Activated CD4-positive, alpha-beta T cell treated with anti-CD3 and anti-CD28 coated beads, Interleukin-2, Interleukin-4, amounts not matched to agents 100 ng/mL and 50 ng/mL, durations not matched to agents 16 hours and 8 hours (primary cell): ENCODE data around the gene PLPP6.
A peak's percentile ranks its signal among the peaks of the same experiment; 100 is the strongest.
"Not testable (repeated sequence)": the region's sequence is repeated elsewhere in the genome, so short reads cannot be mapped to it uniquely, and the experiment has no call there.

Experiments used
- DNase-seq: peaks from one replicate; pipeline ENCODE4 v3.0.0-alpha.2; 2020; ENCODE audit warnings: low spot score

The PLPP6 gene

DNA sequence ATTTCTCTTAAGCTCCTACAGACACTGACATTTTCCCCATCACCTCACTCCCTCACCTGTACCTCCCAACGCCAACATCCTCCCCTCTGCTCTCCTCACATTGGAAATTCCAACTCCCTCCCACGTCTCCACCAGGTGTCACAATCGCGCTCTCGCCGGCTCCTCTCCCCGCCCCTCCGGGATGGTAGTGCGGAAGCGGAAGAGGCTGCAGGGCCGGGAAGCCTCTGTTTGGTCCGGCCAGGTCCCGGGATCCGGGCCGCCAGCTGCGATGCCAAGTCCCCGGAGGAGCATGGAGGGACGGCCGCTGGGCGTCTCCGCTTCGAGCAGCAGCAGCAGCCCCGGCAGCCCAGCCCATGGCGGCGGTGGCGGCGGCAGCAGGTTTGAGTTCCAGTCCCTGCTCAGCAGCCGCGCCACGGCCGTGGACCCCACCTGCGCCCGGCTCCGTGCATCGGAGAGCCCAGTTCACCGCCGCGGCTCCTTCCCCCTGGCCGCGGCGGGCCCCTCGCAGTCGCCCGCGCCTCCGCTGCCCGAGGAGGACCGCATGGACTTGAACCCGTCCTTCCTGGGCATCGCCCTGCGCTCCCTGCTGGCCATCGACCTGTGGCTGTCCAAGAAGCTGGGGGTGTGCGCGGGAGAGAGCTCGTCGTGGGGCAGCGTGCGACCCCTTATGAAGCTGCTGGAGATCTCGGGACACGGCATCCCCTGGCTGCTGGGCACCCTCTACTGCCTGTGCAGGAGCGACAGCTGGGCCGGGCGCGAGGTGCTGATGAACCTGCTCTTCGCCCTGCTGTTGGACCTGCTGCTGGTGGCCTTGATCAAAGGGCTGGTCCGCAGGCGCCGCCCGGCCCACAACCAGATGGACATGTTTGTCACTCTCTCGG lies at the start of gene PLPP6:
Gene PLPP6, plus strand, starts transcription at position 187 of the 881 bp plus-strand sequence. Its CDS starts 82 bp downstream, at position 269.
- DNase-seq: peak; percentile 81

DNA sequence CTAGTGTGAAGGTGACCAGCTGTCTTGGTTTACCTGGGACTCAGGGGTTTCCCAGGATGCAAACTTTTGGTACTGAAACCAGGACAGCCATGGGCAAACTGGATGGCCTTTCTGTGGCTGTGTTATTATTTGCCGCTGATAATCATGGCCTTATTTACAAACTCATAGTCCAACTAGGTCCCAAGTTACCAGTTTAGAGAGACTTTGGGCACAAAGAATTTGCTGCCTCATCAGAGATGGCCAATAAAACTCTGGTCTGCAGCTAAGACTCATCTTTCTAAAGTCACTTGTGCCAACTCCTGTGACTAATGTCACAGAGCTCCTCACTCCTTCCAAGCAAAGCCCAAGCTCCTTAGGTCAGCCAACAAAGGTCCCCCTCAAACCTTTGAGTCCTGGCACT lies 47.5 kb upstream of the PLPP6 start:
- DNase-seq: no peak

- DNase-seq: no peak
Observed at GRCh38 chr9:4615251-4615650, 46.8 kb upstream of the PLPP6 start.

- DNase-seq: no peak
Observed at GRCh38 chr9:4615778-4616177, 46.3 kb upstream of the PLPP6 start.

GRCh38 chr9:4617752-4618151 lies 44.3 kb upstream of the PLPP6 start:
- DNase-seq: no peak

GRCh38 chr9:4618700-4619099 lies 43.4 kb upstream of the PLPP6 start:
- no peak for DNase-seq

DNA sequence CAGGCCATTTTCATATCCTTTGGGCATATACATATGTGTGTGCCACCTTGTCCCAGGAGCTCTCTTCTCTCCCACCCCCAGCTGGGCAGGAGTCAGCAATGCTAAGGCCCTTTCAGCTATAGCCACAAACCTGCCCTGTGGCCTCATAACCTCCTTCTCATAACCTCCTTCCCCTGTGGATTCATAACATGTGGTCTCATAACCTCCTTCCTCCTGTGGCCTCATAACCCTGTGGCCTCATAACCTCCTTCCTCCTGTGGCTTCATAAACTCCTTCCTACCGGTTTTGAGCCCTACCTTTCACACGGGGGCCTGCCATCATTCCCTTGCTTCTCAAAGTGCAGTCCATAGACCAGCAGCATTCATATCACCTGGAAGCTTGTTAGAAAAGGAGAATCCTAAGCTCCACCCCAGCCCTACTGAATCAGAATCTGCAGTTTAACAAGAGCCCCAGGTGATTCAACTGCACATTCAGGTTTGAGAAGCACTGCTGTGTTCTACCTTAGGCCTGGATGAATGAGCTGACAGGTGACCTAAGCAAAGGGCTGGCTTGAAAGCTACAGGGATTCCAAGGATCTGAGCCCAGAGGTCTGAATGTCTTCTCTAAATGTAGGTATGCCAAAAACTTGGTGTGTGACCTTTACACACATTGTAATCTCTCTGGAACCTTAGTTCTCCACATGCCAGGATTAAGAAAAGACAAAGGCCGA lies 41.9 kb upstream of the PLPP6 start:
- peak; percentile 5 for DNase-seq

DNA sequence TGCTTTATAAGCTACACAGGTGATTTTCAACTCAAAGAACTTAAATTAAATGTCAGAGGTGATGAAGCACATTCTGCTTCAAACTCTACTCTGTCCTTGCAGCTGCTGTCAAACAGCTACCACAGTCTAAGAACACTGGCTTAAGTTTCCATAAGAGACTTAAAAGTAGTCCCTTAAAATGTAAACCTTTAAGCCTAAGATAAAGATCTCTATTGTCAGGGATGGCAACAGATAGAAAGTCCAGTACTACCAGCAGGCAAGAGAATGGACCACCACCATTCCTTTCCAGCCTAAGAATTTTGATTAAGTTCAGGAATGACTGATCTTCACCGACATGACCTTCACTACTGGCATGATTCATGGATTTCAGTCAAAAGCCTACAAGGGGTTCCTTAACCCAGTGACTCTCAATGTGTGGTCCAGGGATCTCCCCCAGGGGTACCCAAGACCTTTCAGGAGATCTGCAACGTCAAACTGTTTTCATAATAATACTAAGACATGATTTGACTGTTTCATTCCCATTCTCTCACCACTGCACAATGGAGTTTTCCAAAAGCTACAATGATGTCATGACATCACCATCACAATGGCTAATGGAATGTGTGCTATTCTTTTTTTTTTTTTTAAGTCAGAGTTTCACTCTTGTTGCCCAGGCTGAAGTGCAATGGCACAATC lies 41.1 kb upstream of the PLPP6 start:
- no peak for DNase-seq

DNA sequence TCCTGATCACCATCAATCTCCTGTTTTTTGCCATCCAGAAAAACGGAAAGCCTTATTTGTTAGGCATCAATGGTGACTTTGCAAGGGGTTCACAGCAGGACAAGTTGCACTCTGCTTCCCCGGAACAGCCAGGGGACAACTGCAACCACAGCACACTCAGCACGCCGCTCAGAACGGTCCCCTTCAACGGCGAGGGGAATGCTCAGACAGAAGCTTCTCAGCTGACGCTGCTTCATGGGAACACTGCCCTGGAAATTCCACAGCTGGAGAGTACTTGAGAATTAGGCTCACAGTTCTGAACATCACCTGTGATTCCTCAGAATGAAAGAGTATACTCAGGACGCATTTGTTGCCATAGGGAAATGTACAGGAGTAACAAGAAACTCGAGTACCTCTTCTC lies 40.1 kb upstream of the PLPP6 start:
- no peak for DNase-seq

DNA sequence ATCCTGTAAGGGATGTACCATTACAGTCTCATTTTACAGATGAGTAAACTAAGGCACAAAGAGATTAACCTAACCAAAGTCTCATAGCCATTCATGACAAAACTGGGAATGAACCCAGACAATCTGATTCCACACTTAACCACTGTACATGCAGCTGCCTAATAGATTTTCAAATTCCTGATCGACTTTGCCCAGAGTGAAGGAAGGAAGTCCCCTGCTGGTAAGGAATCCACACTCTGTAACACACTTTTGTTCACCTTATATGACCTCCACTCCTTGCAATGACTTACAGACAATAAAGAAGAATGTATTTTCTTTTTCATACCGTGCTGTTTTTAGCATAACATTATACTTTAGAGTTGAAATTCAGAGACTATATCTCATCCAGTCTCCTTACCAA lies 31.3 kb upstream of the PLPP6 start:
- DNase-seq: no peak

- no peak for DNase-seq
Observed at GRCh38 chr9:4638968-4639367, 23.1 kb upstream of the PLPP6 start.

DNA sequence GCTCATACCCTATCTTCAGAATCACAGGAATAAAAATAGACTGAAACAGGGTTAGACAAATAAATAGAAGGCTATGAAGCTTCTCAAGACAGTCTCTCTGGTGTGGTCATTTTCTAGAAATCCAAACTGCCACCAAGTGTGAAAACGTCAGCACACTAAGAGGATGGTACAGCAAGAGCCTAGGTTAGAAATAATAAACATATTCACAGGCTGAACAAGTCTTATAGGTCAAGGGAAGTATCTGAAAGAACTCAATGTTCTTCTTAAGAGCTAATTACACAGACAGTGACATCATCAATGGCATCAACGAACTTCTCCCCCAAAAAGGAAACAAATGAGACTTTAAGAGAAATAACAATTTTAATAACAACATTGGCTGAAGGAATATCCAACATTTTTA lies 22.7 kb upstream of the PLPP6 start:
- DNase-seq: no peak

DNA sequence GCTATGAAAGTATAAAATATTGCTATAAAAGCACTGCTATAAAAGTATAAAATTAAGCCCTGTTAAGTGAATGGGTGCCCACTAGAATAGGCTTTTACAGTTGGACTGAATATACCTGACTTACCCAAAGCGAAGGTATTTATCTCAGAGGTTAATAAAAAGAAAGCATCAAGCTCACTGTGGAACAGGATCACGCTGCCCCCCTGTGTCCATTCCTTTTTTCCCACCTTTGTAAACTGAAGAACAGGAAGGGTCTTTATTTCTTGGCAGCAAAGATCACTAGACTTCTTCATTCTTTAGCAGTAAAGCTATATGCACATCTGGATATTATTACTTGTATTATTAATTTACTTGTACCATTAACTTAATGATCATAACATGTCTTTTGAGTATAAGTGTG lies 22.1 kb upstream of the PLPP6 start:
- peak; percentile 12 for DNase-seq

DNA sequence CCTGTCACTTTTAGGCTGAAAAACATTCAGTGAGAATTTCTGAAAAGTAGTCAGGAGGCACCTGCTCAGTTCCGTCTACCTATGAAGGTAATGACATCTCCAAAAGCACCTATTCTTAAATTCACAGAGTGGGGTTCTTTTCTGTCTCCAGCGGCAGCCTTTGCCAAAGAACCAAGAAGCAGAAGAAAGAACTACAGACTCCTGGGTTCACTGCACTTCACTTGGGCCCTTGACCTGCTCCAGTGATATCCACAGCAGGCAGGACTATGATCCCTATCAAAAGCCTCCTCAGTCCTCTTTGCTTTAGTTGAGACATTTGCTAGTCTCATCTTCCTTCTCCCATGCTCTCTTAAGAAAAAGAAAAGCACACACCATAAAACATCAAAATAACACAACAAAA lies 19.7 kb upstream of the PLPP6 start:
- DNase-seq: no peak

DNA sequence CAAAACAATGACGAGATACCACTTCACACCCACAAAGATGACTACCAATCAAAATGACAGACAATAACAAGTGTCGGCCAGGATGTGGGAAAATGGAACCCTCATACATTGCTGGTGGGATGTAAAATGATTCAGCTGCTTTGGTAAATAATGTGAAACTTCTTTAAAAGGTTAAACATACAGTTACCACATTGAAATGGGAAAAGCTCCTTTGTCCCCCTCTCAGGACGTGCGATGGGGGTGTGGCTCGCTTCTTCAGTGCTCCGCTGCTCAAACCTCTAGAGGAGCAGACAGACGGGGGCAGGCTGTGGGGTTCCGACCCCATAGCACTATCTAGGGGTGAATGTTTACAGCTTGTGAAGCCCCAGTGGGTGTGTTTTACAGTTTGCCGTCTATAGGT lies 8.0 kb upstream of the PLPP6 start:
- DNase-seq: no peak

- DNase-seq: no peak
Observed at GRCh38 chr9:4654538-4654937, 7.6 kb upstream of the PLPP6 start.

GRCh38 chr9:4656196-4656595 lies 5.9 kb upstream of the PLPP6 start:
- DNase-seq: not testable (repeated sequence)

- DNase-seq: no peak
Observed at GRCh38 chr9:4656621-4657020, 5.5 kb upstream of the PLPP6 start.

- DNase-seq: no peak
Observed at GRCh38 chr9:4657426-4658159, 4.5 kb upstream of the PLPP6 start.

- not testable (repeated sequence) for DNase-seq
Observed at GRCh38 chr9:4660665-4661064, 1.4 kb upstream of the PLPP6 start.

DNA sequence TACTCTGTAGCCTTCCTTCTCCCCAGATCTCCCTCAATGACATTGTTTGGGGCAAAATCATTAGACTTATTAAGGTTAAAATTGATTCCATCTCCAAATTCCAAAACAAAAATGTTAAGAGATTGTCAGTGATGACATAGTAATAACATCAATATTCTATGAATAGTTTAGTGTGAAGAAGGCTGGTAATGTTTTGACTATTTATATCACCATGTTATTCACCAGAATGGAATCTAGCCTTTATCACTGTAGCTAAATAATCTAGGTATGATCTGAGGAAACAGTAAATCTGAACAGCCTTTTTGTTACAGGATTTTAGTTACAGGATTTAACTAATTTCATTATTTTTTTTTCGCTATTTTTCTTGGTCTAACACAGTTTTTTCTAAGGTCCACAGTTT lies 929 bp upstream of the PLPP6 start:
- no peak for DNase-seq

DNA sequence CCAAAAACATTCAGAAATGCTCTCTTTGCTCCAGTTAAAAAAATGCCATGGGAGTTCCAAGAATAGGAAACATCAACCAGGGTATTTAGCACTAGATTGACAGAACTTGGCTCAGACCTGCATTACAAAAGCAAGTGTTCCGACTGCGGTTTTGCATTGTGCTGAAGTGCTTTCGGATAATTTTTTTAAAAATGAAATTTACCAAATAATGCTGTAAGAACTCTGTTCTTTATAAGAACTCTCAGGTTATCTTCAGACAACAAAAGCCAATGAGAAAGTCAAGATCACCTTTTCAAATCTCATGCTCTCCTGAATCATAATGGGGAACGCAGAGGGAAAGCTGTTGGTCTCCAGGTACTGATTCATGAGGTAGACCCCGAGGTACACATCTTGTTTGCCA lies 483 bp upstream of the PLPP6 start:
- DNase-seq: no peak
